Prostate gland (tissue), 2 donors: Measurements from ENCODE around the gene RABGAP1L. TPM values are rescaled to one million over a fixed set of nuclear protein-coding genes. Genes with fewer than 3 reads are reported as not detected.

Experiments
- DNase-seq: peaks from one replicate; pipeline ENCODE4 v3.0.0-alpha.2; 2019; ENCODE audit warnings: low spot score
- H3K27ac ChIP-seq, 2 donors: fragments of 200-600 bp; sonication (generic); 2 replicates each; pipeline ENCODE4 v1.5.1; 2017 to 2019
- H3K27me3 ChIP-seq: fragments of 200-600 bp; sonication (generic); replicated peaks from 2 replicates; pipeline ENCODE4 v1.5.1; 2019; ENCODE audit not compliant: insufficient read depth
- H3K36me3 ChIP-seq, 2 donors: fragments of 200-600 bp; sonication (generic); 1 replicate in 1 of 2; 2 replicates in 1 of 2; pipeline versions ENCODE4 v1.5.1 to v1.8.1; 2017 to 2019
- H3K4me1 ChIP-seq: fragments of 200-600 bp; sonication (generic); replicated peaks from 2 replicates; pipeline ENCODE4 v1.5.1; 2019
- H3K4me3 ChIP-seq, 2 donors: fragments of 200-600 bp; sonication (generic); 2 replicates each; pipeline ENCODE4 v1.5.1; 2017 to 2019
- H3K9me3 ChIP-seq: fragments of 200-600 bp; sonication (generic); 2 replicates; pipeline ENCODE4 v1.5.1; 2017
- CTCF ChIP-seq, 4 experiments: fragments of 200-600 bp in 2 of 4; fragments of 450-650 bp in 2 of 4; sonication (generic) in 2 of 4; IDR thresholded peaks; 1 replicate in 3 of 4; 2 replicates in 1 of 4; pipeline ENCODE4 v1.5.1; 2016 to 2019; ENCODE audit warnings: antibody characterized with exemption in 4 of 4, mild to moderate bottlenecking in 2 of 4, moderate library complexity in 2 of 4
- POLR2A ChIP-seq: fragments of 450-650 bp; IDR thresholded peaks from one replicate; pipeline ENCODE4 v1.6.1; 2016; ENCODE audit warnings: antibody characterized with exemption, mild to moderate bottlenecking
- POLR2AphosphoS5 ChIP-seq: sonication (generic); formaldehyde crosslinking; IDR thresholded peaks from one replicate; pipeline ENCODE4 v1.6.1; 2017; ENCODE audit warnings: antibody characterized with exemption
- WGBS: methylation state at CpG from one replicate; pipeline ENCODE4 v1.1.5; 2018; 5-methylcytosine and 5-hydroxymethylcytosine counted together
- intact Hi-C: fragments of 100-400 bp; cut with DNase I; formaldehyde crosslinking; loops from one replicate; pipeline ENCODE4 v1.14.2; 2022
- total RNA-seq, 2 donors: library from RNA; depleted of rRNA; stranded (reverse); fragments of >200 nt; gene quantifications; one replicate each; pipeline ENCODE4 v1.1.0, GENCODE V29; 2016

Gene RABGAP1L
- total RNA-seq, 2 donors from 2014 or later, result 32.3 to 41.5 TPM

GRCh38 chr1:174296309-174296708 lies 137.0 kb downstream of the RABGAP1L start:
- H3K4me1 ChIP-seq, result no peaks in the 10 kb centered on the region
- no peak for DNase-seq
- no peak for TF ChIP-seq CTCF (IDR thresholded peaks at IDR 0.05)
- no peak for TF ChIP-seq POLR2A
- TF ChIP-seq POLR2AphosphoS5, result no peak
- no peaks in the 10 kb centered on the region for H3K9me3 ChIP-seq
- no peak overlapping the region for H3K4me3 ChIP-seq
- WGBS, result 93% methylated on average over 4 of the region's 4 CpGs
- no peaks in the 10 kb centered on the region for H3K36me3 ChIP-seq
- no peaks in the 10 kb centered on the region for H3K27me3 ChIP-seq
- intact Hi-C loops, result no loop called here
- H3K27ac ChIP-seq, result no peak overlapping the region

GRCh38 chr1:174297351-174297750 lies 138.0 kb downstream of the RABGAP1L start:
- intact Hi-C loops, result no loop called here
- no peak for DNase-seq
- no peak for TF ChIP-seq POLR2A
- TF ChIP-seq POLR2AphosphoS5, result no peak
- no peak for TF ChIP-seq CTCF (IDR thresholded peaks at IDR 0.05)
- no peaks in the 10 kb centered on the region for H3K36me3 ChIP-seq
- no peaks in the 10 kb centered on the region for H3K27me3 ChIP-seq
- H3K4me3 ChIP-seq, result no peak overlapping the region
- H3K9me3 ChIP-seq, result no peaks in the 10 kb centered on the region
- no peaks in the 10 kb centered on the region for H3K4me1 ChIP-seq
- H3K27ac ChIP-seq, result no peak overlapping the region
- 96% methylated on average over 10 of the region's 10 CpGs for whole genome bisulfite sequencing

GRCh38 chr1:174301295-174302077 lies 142.2 kb downstream of the RABGAP1L start:
- WGBS, result 93% methylated on average over 5 of the region's 5 CpGs
- Histone ChIP-seq H3K4me1 (no peaks in the 10 kb centered on the region), H3K27ac (no peak overlapping the region), H3K36me3 (no peaks in the 10 kb centered on the region), H3K27me3 (no peaks in the 10 kb centered on the region), H3K9me3 (no peaks in the 10 kb centered on the region), H3K4me3 (no peak overlapping the region)
- no peak for TF ChIP-seq CTCF (IDR thresholded peaks at IDR 0.05)
- TF ChIP-seq POLR2AphosphoS5, result no peak
- no peak for TF ChIP-seq POLR2A
- no peak for DNase-seq
- intact Hi-C loops, result no loop called here

- Histone ChIP-seq H3K27me3 (no peaks in the 10 kb centered on the region), H3K9me3 (no peaks in the 10 kb centered on the region), H3K4me3 (no peak overlapping the region), H3K36me3 (no peaks in the 10 kb centered on the region), H3K4me1 (no peaks in the 10 kb centered on the region), H3K27ac (no peak overlapping the region)
- intact Hi-C loops, result no loop called here
- DNase-seq, result no peak
- no peak for TF ChIP-seq CTCF (IDR thresholded peaks at IDR 0.05)
- TF ChIP-seq POLR2AphosphoS5, result no peak
- TF ChIP-seq POLR2A, result no peak
Observed at GRCh38 chr1:174308604-174309003, 149.3 kb downstream of the RABGAP1L start.

GRCh38 chr1:174309490-174309889 lies 150.2 kb downstream of the RABGAP1L start:
- TF ChIP-seq POLR2AphosphoS5 (no peak), CTCF (IDR thresholded peaks at IDR 0.05) (no peak), POLR2A (no peak)
- H3K36me3 ChIP-seq, result no peaks in the 10 kb centered on the region
- intact Hi-C loops, result no loop called here

More at GRCh38 chr1:174309490-174309889, 150.2 kb downstream of the RABGAP1L start:
- no peaks in the 10 kb centered on the region for H3K27me3 ChIP-seq
- no peak for DNase-seq
- no peak overlapping the region for H3K4me3 ChIP-seq
- no peak overlapping the region for H3K27ac ChIP-seq
- no peaks in the 10 kb centered on the region for H3K4me1 ChIP-seq
- no peaks in the 10 kb centered on the region for H3K9me3 ChIP-seq
